GM12892 (cell line): ENCODE data around the gene PLA2G1B.

Experiments
- POLR2A ChIP-seq: IDR thresholded peaks from 2 replicates; pipeline ENCODE4 v1.6.1; 2011; ENCODE audit warnings: low read depth, low read length, control low read depth
- POLR2AphosphoS5 ChIP-seq: IDR thresholded peaks from 2 replicates; pipeline ENCODE4 v1.6.1; 2011; ENCODE audit warnings: low read depth, low read length, control low read depth
- TAF1 ChIP-seq: IDR thresholded peaks from 2 replicates; pipeline ENCODE4 v1.6.1; 2011; ENCODE audit warnings: low read depth, mild to moderate bottlenecking, control low read depth, low read length, borderline replicate concordance

- TF ChIP-seq POLR2A (peak; percentile 81), POLR2AphosphoS5 (peak; percentile 66), TAF1 (peak; percentile 94)
Measured at GRCh38 chr12:120317224-120318105, 10.1 kb downstream of the PLA2G1B start.
